Activated CD8-positive, alpha-beta memory T cell treated with anti-CD3 and anti-CD28 coated beads, Interleukin-2, amount 50 U/mL, for 1 hour (primary cell): ENCODE results near the gene ASCL5.

ENCODE experiments used
- DNase-seq: peaks from one replicate; pipeline ENCODE4 v3.0.0-alpha.2; 2020; ENCODE audit errors: extremely low read depth

Gene ASCL5

DNA sequence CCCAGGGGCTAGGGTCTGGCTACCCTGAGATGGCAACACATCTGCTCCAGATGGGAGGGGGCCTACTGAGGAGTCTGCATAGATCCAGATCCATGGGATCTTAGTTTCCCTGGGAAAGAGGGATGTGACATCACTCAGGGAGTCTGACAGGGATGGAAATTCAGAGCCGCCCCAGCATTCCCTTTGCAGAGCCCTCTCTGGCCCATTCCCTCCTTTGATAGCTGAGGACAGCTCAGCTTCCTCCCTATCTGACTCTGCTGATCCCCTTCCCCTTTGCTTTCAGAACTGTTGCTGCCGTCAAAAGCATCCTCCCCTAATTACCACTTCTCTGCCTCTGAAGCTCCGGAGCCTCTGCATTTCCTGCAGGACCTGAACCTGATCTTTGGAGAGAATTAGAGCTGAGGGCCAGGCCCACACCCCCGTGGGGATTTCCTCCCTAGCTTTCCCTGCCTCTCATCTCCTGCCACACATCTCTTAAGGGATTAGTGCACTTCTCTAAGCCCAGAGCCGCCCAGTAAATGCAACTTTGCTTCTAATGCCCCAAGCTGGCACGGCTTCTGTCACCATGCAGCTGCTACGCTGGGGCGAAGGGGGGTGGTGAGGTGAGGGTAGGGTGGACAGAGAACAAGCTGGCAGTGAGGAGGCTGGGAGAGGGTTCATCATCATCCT, 9.5 kb upstream of the ASCL5 start:
- no peak for DNase-seq

DNA sequence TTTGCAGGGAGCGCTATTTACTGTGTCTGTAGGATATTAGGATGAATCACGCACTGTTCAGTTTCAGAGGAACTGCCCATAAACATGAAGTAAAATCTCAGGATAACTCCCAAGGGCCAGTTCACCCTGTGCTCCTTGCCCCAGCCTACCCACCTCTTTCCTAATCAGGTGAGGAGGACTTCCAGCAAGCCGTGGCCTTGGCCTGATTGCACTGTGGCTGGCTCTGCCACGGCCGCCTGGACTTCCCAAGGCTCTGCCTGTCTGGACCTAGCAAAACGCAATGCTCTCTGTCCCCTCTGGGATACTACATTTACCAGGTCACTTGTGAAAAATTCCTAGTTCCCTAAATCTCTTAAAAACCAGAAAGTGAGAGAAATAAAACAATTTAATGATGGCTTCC, 7.4 kb upstream of the ASCL5 start:
- no peak for DNase-seq

DNA sequence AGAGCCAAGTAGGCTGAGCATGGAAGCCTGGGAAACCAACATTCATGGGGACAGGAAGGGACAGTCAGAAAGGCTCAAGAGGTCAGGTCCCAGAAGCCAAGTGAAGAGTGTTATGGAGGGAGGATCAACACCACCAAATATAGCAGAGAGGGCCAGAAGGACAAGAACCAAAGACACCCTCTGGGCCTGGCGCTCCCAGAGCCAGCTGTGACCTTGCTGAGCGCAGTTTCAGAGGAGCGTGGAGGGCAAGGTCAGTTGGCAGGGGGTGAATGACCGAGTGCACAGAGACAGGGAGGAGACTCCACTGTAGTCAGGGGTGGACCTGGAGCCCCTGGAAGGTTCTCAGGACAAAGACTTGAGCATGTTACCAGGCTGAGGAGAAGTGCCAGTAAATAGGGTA, 4.4 kb upstream of the ASCL5 start:
- no peak for DNase-seq

DNA sequence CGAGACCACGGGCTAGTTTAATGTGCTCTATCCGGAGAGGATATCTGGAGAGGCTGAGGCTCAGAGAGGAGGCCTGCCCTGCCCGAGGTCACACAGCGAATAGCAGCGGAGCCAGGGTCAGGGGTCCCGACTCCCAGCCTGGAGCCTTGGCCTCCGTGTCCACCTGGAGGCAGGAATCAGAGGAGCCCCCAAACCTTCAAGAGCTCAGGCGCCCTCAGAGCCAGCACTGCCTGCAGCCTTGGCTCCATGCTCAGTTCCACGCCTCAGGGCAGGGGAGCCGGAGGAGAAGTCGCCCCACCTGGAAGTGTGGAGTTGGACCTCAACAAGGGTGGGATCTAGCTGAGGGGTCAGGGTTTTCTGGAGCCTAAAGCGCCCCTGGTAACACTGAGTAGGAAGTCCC, 2.0 kb upstream of the ASCL5 start:
- no peak for DNase-seq

DNA sequence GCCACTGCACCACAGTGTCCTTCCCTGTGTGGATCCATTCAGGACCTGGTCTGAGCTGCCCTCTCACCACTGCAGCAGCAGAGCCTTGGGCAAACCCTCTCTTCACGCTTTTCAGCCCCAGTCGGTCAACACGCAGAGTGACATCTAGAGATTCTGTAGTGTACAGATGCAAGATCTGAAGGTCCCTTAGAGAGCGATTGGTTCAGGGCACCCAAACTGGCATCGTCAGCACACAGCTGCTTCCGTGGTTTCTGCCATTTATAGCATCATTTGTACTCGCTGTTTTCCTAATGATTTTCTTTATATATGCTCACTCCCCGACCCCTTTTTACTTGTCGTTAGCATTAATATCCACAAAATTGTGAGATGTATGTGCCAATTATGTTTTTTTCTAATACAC, 1.5 kb upstream of the ASCL5 start:
- DNase-seq, result no peak

GRCh38 chr1:201127755-201128455, 921 bp upstream of the ASCL5 start:
- DNase-seq, result no peak

- DNase-seq, result no peak
Measured at GRCh38 chr1:201126463-201126831, 537 bp downstream of the ASCL5 start.

DNA sequence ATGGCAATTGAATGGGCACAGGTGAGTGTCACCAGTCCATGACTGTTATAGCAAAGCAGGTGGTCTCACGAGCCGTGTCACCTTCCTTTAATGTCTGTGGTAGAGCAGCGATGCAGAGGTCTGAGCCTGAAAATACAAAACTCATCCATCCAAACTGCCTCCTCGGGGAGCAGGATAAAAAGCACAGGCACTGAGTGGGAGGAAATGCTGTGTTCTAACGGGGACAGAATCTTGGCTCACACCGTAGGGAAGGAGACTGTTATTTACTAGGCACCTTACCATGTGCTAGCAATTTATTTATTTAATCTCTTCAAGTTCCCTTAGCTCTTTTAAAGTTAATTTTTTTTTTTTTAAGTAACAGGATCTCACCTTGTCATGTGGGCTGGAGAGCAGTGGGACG, 1.2 kb downstream of the ASCL5 start:
- DNase-seq, result no peak

DNA sequence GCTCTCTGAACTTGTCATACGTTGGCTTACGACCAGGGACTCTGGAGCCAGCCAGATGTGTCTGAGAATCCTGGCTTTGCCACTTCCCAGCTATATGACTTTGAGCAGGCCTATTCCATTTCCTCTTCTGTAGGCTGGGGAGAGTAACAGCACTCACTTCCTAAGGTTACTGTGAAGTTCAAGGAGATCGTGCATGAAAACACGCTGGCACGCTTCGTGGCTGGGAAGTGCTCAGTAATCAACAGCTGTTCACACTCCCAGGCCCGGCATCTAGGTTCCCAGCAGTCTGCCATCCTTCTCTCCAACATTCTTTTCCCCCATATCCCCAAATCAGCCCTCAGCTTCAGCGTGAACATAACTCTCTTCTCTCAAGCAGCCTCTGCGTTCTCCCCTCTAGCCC, 2.0 kb downstream of the ASCL5 start:
- DNase-seq, result no peak

GRCh38 chr1:201123866-201124265, 3.1 kb downstream of the ASCL5 start:
- no peak for DNase-seq

- no peak for DNase-seq
Measured at GRCh38 chr1:201122321-201122957, 4.5 kb downstream of the ASCL5 start.

DNA sequence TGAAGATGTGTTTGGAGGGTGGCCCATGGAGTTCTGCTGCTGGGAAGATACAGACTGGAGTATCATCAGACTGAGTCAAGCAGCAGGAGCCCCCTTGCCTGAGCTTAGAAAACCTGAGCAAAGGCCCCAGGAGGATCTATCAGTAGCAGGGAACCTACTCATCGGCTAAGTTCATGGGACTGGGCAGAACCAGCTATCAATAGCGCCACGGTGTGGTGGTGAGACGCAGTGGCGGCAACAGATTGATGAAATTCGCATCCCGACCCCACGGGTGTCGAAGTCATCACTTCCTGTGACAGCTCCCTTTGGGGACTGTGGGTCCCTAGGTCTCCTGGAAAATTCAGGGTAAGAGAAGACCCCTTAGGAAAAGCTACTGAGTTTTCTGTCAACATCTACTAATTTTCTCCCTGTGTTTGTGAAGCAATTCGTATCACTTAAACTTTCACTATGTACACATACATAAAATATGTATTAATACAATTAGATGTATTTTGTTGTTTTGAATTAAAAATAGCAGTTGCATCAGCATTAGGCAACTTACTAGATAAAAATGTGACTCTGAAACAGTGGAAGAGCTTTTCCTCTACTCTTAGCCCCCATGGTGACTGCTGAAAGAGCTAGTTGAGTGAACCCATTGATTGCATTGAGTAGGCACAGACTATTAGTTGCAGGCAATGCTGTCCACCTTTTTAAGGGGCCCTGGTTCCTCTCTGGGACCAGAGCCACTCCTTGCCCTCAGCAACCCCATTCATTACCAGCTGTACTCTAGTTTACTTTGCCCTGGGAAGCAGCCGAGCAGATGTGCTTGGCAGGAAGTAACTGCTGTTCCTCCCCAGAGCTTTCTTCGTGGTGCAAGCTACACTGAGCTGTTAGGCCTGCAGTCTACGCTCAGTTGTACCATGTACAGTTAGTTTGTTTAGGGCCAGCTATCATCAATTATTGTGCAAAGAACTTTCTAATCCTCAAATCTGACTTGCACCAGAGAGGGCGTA, 7.5 kb downstream of the ASCL5 start:
- peak; percentile 10 for DNase-seq

DNA sequence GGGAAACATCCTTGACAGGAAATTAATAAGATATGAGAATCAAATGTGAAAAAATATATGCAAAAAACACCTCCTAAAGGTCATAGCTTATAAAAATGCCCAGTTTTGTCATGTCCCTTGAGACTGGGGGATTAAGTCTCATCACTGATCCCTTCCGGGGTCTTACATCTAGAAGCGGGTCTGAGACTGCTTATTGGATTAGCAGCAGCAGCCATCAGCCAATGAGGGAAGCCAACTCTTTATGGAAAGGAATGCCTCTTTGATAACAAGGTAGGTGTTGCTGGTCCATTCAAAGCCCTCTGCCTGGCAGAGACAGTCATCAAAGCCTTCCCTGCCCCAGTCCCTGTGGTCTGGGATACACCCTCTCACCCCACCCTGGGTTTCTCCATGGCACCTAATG, 10.9 kb downstream of the ASCL5 start:
- no peak for DNase-seq

GRCh38 chr1:201115390-201115937, 11.5 kb downstream of the ASCL5 start:
- DNase-seq, result no peak

DNA sequence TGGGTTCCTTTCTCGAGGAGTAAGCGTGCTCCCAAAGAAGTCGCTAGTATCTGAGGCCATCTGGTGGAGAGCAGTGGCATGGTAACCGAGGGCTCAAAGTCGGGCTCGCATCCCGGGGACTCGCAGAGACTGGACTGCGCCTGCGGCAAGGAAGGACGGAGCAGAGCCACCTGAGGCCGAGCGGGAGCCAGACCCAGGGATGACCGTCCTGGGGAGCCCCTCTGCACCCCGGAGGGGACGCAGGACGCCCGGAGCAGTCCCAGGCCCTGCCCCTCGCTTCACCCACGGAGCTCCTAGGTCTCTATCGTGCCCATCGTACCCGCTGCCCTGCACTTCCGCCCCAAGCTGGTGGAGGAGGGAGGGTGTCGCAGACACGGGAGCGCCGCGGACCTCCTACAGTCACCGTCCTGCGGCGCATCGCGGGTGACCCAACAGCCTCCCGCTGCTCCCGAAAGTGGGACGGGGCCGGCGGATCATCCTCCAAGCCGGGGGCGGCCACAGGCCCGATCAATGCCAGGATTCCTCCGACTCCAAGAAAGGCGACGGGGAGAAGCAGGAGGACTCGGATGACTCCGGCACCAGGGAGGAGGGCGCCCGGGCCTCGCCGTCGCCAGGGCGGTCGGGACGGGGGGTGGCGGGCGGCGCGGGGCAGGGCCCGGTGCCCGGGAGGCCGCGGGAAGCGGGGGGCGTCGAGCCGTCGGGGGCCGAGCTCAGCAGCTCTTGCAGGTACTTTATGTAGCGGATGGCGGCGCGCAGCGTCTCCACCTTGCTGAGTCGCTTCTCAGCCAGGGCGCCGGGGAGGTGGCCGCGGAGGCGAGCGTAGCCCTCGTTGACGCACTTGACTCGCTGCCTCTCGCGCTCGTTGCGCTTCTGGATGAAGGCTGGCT, 12.5 kb downstream of the ASCL5 start:
- peak; percentile 27 for DNase-seq

DNA sequence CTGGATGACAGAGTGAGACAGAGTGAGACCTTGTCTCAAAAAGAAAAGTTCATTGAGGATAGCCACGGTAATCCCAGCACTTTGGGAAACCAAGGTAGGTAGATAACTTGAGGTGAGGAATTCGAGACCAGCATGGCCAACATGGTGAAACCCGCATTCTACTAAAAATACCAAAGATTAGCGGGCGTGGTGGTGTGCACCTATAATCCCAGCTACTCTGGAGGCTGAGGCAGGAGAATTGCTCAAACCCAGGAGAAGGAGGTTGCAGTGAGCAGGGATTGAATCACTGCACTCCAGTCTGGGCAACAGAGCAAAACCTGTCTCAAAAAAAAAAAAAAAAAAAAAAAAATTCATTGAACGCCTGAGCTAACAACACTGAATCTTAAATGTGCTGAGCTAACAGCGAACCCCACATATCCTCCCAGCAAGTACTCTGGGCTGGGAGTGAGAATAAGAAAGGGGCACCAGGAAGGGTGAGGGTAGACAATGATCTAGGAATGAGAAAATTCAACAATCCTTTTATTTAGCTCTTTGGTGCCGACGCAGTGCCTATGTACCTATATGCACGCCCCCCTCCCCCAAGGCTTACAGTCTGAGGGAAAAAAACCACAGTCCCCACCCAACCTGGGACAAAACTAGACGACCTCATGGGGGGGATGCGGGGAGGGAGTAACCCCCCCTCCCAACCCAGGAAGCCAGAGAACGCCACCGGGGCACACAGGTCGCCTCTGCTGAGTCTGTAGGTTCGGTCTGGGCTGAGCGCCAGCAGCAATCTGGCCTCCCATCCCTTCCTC, 13.3 kb downstream of the ASCL5 start:
- DNase-seq, result no peak

DNA sequence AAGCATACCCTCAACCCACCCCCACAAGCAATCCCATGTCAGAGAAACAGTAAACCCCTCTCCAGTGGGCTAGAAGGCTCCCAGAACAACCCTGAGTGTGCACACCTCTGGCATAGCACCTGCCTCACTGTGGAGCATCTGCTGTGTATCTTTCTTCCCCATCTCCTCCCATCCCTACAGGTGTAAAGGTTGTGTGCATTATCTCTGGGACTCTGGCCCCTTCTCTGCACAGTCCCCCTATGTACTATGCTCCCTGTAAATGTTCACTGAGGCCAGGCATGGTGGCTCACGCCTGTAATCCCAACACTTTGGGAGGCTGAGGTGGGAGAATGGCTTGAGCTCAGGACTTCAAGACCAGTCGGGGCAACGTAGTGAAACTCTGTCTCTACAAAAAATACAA, 14.1 kb downstream of the ASCL5 start:
- DNase-seq, result no peak

GRCh38 chr1:201112173-201112731, 14.7 kb downstream of the ASCL5 start, which contains the start of gene CACNA1S:
CACNA1S (minus strand) TSS chr1:201112426; CDS start chr1:201112339, 87 bp downstream.
- no peak for DNase-seq

- DNase-seq, result no peak
Measured at GRCh38 chr1:201111672-201112071, 15.3 kb downstream of the ASCL5 start.
